Middle frontal gyrus (tissue), 1 donor: ENCODE measurements around the gene TMIE.

Experiments used
- DNase-seq: peaks from one replicate; pipeline ENCODE4 v3.0.0-alpha.2; 2015; ENCODE audit warnings: low spot score; ENCODE audit errors: extremely low spot score

TMIE gene

DNA sequence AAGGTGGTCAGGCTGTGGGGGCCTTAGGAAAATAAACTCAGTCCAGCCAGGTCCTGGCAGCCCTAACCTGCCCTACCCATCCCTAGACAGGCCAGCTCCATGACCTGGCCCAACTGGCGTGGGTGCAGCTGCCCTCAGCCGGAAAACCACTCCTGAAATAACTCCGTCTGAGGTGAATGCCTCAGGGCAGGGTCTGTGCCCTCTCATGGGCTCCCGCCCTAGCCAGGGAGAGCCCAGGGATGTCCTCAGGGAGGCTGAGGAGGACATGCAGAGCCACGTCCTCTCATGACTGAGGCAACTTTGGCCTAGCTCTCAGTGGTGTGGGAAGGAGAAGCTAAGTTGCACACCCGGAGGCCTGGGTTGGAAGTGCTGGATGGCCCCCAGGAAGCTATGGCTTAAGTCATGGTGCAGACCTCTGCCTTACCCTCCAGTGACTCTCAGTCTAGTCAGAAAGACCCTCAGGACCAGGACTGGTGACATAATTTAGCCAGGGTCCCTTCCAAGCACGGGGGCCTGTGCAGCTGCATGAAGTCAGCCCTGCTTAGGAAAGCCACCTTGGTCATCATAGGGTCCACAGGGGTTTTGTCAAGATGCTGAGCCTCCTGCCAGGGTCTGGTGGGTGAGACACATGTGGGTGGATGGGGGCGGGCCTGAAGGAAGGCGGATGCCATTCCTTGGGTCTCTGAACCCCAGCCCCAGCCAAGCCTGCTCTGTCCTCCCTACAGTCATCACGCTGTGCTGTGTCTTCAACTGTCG is 7.4 kb downstream of the TMIE start:
- DNase-seq = no peak

DNA sequence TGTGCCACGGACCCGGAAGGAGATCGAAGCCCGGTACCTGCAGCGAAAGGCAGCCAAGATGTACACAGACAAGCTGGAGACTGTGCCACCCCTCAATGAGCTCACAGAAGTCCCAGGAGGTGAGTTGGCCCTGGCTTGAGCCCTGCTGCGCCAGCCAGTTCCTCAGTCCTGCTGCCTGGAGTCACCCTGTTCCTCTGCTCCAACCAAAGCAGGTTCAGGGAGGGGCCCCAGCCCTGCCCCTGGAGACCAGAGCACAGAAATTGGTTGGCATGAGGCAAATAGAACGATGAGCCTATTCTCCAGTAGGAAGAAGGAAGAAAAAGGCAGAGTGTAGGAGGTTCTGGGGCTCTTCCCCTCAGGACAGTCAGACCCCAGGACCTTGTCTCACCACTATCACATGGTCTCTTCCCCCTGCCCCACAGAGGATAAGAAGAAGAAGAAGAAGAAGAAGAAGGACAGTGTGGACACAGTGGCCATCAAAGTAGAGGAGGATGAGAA is 8.0 kb downstream of the TMIE start:
- DNase-seq = no peak

DNA sequence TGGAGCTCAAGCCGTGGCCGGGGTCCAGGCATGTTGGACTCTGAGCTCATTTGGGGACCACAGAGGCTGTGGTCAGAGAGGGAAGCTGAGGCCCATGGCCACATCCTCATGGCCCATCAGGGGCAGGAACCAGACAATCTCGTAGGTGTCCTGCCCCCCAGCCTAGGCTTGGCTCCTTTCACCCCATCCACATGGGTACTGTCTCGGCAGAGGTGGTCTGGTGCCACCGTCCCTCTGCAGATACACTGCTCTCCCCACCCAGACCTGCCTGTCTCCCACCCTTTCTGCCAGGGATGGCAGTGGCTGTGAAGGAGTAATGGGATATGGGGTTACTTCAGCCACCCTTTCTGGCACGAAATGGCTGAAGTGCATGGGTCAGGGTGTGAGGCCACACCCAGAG is 8.5 kb downstream of the TMIE start:
- no peak for DNase-seq

DNA sequence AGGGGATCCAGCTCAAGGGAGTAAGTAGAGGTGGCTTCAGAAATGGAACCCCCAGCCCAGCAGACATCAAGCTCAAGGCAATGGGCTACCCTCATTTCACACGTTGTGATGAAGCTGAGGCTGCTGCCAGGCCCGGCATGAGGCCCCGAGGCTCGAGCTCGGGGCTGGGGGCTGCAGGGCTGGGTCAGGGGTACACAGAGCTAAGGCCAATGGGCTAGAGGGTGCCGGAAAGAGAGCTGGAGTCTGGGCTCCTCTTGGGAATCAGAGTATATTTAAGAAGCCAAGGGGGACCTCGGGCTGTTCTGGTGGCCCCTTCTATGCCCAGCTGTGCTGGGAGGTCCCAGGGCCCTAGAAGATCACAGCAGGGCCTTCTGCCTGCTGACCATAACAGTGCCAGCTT is 9.0 kb downstream of the TMIE start:
- DNase-seq = no peak

DNA sequence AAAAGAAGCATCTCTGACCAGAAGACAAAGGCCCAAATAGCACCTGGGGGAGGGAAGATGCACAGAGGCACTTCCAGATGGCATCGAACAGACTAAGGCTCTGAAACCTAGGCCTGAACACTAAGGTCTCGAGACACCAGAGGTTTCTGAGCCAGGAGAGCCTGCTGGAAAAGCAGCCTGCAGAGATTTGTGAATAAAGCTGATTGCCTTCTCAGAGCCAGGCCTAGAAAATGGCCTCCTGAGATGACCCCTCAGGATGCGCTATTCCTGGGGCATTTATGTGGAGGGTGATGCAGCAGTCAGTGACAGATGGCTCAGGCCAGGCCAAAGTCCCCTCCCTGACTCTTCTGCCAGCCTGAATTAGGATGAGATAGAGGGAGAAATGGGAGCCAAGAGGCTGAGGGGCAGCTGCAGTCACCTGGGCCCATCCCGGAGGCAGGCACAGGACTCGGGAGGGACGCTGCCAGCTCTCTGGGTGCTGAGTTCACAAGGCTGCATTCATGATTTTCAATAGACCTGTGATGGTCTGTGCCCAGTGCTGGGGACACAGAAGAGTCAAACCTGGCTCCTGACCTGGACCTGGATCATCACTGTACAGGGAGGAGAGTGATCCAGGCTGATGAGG is 9.6 kb downstream of the TMIE start:
- no peak for DNase-seq

DNA sequence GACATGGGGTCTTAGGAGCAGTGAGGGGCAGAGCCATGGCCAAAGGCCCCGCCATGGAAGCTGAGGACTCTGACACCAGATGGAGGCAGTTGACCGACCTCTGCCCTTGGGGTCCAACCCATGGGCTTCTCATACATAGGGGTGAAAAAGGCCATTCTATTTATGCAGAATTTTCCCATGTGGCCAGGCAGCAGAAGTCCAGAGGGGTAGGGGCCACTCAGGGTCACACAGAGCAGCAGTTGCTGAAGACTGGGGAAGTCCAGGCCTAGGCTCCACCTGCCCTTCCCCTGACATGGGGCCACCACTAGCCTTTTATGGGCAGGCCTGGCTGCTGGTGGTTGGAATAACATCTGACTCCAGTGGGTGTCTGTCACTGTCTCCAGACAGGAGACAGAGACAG is 10.1 kb downstream of the TMIE start:
- no peak for DNase-seq

DNA sequence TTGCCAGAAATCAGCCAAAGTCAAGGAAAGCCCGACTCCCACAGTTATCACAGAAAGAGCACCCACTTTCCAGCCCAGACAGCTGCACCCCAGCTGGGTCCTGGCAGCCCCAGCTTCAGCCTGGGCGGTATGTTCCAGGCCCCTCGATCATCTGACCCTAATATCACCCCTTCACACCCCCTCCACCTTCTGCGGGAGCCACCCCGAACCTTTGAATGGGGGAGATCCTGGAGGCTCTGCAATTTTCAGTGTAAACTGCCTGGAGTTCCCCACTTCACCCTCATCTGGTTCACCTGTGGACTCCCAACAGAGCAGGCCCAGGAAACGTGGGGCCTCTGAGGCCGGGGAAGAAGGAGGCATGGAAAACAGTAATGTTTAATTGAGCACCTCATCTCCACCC is 10.6 kb downstream of the TMIE start:
- DNase-seq = no peak

DNA sequence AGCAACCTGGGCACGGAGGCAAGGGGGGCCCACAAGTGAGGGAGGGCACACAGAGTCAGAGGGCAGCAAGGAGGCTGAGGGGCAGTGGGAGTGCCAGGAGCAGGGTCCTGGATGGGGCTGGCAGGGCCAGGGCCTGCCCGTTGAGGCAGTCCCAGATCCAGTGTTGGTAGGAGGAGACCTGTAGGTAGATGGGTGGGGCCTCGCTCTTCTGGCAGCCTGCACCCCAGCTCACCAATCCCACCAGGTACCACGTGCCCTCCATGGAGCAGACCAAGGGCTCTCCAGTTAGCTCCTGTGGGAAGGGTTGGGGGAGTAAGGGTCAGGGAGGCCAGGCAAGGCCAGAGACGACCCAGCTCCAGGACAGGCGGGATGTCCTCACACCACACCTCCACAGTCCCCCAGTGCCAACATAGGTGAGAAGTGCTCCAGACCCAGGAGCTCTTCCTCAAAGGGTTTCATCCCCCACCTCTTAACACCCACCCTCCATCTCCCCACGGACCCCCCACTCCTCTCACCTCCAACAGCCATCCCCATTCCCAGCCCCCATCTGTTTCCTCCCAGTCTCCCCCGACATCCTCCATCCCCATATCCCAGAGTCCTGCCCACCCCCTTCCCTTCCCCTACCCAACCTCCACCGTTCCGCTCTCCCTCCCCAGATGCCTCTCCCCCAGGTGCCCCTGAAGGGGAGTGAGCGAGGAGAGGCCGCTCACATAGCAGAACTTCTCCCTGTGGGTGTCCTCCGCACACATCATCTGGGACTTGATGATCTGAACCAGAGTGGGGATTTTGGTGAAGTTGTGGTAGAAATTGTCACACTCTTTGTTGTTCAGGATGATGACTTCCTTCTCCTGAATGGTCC is 11.2 kb downstream of the TMIE start:
- DNase-seq = no peak

DNA sequence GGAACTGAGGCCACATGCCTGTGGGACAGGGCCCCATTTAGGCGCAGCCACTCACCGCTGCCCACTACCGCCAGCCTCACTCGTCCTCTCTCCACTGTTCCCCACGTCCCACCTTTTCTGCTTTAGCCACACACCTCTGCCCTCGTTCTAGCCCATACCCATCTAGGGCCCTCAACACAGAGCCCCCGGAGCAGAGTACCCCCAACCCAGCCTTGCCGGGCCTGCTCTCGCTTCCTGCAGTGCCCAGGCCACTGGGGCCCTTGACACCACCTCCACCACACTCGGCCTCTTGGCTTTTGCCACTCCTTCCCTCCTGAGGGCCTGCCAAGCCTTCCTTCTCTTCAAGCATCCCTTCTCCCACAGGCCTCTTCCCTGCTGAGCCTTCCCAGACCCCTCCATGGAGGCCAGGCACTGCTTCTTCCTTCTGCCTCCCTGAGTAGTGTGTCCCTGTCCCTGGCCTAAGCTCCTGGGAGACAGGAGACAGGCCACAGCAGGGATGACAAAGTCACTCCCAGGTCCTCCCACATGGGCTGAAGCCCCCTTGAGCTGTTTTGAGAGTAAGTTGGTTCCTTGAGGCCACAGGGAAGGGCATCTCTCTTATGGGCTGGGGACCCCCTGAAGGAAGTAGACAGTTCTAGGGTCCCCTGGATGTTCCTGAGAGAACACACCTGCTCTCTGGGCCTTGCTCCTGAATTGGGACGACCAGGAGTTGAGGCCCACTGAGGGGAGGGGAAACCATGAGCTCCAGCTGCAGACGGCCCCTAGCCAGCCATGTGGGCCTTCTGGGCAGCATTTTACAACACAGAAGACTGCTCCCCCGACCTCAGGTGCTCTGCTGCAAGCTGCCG is 12.1 kb downstream of the TMIE start:
- DNase-seq = no peak

DNA sequence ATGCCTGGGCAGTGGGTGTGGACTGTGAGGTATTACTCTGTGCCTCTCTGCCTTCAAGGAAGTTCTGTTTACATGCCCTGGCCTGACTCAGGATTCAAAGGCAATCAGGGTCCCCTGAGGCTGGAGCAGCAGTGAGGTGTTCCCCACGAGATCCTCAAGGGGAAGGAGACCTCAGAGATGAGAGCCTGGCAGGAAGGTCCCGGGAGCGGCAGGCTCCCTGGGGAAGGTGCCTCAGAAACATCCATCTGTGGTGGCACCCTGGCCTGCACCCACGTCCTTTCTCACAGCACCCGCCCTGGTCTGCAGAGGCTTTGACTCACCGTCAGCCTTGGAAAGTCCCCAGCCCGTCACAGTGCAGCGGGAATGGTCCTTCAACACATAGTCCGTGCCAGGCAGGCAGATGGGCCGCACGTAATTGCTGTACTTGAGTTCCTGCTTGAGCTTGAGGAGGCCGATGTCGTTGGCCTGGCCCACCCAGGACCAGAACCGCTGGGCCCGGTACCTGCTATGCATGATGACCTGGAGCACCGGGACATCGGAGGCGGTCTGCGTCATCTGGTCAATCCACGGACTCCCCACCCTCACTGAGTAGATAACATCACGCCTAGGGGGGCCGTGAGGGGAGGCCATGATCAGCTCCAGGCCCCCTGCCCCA is 12.8 kb downstream of the TMIE start:
- DNase-seq = no peak

DNA sequence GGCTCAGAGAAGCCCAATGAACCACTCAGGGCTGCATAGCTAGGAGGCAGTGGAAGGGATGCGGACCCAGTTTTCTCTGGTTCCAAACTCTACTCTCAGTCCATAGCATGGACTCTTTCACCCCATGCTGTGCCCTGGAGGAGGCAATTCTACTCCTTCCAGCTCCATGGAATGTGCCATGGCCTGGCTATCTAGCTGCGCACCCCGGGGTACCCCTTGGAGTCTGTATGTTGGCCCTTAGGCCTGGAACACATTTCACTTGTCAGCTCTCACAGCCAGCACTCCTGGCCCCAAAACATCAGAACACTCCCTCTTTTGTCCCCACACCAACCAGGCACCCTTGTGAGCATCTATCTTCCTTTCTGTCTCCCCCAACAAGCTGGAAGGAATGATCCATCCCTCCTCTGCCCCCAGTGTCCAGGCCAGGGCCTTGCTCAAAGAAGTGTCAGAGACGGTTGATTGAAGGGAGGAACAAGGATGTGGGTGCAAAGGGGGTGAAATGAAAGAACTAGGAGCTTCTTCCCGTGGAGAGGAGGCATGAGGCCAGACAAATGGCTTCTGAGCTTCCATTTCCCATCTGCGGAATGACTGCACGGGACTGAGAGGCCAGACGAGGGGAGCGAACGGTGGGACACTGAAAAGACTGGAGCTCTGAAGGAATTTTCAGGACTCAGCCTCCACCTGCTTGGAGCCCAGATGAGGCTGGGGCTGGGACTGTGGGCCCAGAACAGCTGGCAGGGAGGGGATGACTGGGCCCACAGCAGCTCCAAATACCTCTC is 13.7 kb downstream of the TMIE start:
- no peak for DNase-seq

DNA sequence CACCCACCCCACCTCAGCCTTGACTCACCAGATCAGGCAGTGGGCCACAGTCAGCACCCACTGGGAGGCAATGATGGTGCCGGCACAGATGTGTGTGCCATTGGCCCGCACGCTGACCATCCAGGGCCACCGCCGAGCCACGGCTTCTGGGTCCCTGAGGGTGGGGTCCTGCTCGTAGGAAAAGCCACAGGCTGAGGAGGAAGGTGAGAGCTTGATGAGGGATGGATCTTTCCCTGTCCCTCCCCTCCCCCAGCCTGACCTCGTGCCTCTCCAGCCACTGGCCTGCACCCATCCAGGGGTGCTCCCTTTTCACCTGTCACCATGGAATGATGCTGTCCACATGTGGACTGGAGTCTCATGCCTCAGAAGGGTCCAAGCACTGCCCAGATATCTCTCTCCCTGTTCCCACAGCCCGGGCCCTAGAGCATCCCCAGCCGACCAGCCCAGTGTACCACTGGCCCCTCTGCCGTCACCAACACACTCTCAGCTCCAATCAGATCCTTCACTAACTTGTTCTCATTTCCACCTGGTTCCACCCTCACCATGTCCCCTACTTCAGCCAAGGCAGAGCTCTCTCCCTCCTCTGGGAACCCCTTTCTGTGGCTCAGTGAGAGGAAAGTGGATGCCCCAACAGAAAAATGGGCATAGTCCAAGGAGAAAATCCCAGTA is 14.4 kb downstream of the TMIE start:
- DNase-seq = no peak

DNA sequence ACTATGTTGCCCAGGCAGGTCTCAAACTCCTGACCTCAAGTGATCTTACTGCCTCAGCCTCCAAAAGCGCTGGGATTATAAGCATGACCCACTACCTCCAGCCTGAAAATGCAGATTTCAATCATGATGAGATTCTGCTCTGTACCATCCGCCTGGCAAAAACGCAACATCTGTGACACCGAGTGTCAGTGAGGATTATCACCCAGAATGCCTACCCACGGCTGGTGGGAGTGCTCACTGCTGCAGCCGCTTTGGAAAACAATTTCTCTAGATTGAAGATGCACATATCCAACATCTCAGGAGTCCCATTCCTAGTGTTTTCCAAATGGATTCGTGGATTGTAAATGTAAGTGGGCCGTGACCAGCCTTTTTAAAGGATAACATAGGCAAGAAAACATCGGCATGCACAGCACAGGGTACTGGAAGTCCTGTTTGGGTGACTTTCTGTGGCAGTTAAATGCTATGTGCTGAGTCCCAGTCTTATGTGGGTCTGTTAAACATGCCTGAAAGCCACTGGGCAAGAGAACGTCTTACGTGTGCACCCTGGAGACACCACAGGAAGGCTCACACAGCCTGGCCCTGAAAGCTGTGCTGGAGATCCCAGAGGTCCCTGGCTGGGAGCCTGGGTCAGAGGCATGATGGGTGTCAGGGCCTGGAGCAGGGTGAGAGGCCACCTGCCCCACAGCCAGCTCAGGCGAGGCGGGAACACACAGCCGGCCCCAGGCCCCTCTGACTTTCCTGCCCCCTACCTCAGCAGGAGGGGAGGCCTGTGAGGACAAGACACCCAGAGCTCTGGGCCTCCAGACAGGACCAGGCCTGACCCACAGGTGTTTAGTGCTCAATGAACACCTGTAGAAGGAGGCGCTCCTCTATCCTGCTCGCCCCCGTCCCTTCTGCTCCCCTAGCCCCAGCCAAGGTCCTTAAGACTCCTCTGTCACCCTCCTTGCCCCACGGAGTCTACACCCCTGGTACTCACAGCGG is 15.6 kb downstream of the TMIE start:
- no peak for DNase-seq

DNA sequence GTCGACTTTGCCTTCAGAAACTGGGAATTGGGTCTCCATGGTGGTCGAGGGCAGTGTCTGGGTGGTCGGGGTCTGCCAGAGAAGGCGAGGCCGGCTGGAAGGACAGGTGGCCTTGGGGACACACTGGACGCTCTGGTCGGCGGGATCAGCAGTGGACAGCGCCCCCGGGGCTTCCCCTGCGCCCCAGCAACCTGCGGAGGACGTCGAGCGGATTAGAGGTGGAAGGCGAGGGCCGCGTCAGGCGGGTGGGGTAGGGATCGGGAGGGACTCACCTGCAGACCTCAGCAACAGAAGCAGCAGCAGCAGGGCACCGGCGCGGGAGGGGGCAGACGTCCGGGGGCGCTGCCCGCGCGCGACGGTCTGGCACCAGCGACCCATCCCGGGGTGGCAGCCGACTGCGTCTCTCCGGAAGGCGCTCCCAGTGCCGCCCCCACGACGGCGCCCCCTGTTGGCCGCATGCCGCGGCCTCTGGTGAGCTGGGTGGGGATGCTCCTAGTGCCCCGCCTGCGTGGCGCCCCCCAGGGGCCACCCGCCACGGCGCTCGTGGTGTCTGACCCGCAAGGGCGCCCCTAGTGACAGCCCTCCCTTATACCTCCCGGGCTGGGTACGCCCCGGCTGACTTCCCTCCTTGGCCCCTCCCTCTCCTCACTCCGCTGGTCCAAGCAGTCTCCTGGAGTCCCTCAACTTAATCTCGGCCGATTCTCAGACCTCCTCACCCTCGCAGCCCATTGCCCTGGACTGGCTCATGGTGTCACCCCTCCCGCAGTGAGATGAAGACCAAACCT is 16.4 kb downstream of the TMIE start, which contains the start of gene PRSS50:
PRSS50 (minus strand) TSS at position 423 of the 785 bp plus-strand sequence; CDS start at position 378, 45 bp downstream.
- no peak for DNase-seq

DNA sequence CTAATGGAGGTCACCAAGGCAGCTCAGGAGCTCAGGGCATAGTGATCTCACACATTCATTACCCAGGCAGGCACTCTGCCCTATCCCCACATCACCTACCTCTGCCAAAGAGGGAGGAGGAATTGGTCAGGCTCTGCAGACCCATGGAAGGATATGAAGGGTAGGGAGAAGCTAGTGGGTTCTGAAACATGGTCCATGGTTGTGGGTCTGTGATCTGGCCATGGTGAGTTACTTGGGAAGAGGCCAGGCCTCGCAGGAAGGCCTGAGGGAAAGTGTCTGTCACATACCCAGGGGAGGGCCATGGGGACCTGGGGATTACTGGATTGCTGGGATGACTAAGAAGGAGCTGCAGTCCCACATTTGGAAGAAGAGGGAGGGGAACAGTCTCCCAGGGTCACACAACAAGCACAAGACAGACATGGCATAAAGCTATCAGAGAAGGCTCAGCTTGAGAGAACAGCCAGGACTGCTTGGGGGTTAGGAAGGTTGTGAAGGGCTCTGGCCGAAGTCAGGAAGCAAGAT is 17.9 kb downstream of the TMIE start:
- DNase-seq = no peak

DNA sequence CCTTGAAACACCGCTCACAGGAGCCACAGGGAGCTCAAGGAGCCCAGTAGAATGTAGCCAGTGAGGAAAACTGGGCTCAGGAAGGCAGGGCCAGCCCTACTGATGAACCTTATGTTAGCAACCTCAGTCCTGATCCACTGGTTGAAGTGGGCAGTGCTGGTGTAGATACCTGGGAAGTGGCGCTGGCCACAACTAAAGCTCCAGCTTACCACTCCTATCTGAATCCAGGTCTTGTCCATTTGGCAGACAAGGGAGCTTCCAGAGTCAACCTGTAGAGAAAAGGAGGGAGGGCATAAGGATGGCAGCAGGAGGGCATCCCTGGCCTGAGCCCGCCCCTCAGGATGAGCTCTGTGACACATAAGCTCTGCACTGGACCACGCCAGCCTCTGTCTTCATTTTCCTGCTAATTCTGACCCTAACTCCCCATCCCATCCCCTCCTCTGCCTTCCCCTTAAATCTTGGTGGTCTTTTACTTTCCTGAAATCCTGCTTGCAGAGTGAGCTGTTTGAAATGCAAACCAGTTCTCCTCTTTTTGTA is 18.6 kb downstream of the TMIE start:
- DNase-seq = no peak

DNA sequence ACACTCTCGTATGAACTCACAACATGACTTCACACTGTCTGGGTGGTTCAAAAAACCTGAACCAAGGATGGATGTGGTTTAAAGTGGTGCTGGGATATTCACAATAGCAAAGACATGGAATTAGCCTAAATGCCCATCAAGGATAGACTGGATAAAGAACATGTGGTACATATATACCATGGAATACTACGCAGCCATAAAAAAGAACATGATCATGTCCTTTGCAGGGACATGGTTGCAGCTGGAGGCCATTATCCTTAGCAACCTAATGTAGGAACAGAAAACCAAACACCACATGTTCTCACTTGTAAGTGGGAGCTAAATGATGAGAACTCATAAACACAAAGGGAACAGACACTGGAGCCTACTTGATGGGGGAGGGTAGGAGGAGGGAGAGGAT is 19.8 kb downstream of the TMIE start:
- no peak for DNase-seq
